Karpas-422 (cell line): ENCODE data around the gene PSIP1. TPM values are rescaled to one million over a fixed set of nuclear protein-coding genes. Genes with fewer than 3 reads are reported as not detected.

Experiments used
- DNase-seq: peaks from one replicate; pipeline ENCODE4 v3.0.0-alpha.2; 2015
- H2AFZ ChIP-seq: fragments of 200-600 bp; sonication (generic); 2 replicates; pipeline ENCODE4 v1.6.1; 2014; ENCODE audit warnings: antibody characterized with exemption, low read length, mixed read lengths
- H3K27ac ChIP-seq: fragments of 200-600 bp; sonication (generic); 2 replicates; pipeline ENCODE4 v1.5.1; 2014; ENCODE audit warnings: mild to moderate bottlenecking, low read length, moderate library complexity
- H3K27me3 ChIP-seq: fragments of 200-600 bp; sonication (generic); 2 replicates; pipeline ENCODE4 v1.6.1; 2014; ENCODE audit warnings: low read length, mixed read lengths
- H3K36me3 ChIP-seq: fragments of 200-600 bp; sonication (generic); 2 replicates; pipeline ENCODE4 v1.6.1; 2014; ENCODE audit warnings: low read length, mixed read lengths; ENCODE audit not compliant: insufficient read depth
- H3K4me1 ChIP-seq: fragments of 200-600 bp; sonication (generic); 2 replicates; pipeline ENCODE4 v1.6.1; 2014; ENCODE audit warnings: mild to moderate bottlenecking, low read length, mixed read lengths
- H3K4me2 ChIP-seq: fragments of 200-600 bp; sonication (generic); 2 replicates; pipeline ENCODE4 v1.6.1; 2014; ENCODE audit warnings: low read length, low read depth, mild to moderate bottlenecking; ENCODE audit not compliant: poor library complexity, severe bottlenecking
- H3K4me3 ChIP-seq: fragments of 200-600 bp; sonication (generic); 2 replicates; pipeline ENCODE4 v1.5.1; 2014; ENCODE audit warnings: mild to moderate bottlenecking, antibody characterized with exemption, low read length, mixed read lengths
- H3K79me2 ChIP-seq: fragments of 200-600 bp; sonication (generic); 2 replicates; pipeline ENCODE4 v1.6.1; 2014; ENCODE audit warnings: mild to moderate bottlenecking, low read length, mixed read lengths
- H3K9ac ChIP-seq: fragments of 200-600 bp; sonication (generic); 2 replicates; pipeline ENCODE4 v1.6.0; 2014; ENCODE audit warnings: low read length
- H3K9me2 ChIP-seq: fragments of 200-600 bp; sonication (generic), shearing (Covaris generic); replicated peaks from 2 replicates; pipeline ENCODE4 v1.6.0; 2014; ENCODE audit warnings: mild to moderate bottlenecking, low read length, moderate library complexity; ENCODE audit not compliant: insufficient read depth
- H3K9me3 ChIP-seq: fragments of 300-700, 200-600 bp; sonication (generic); 2 replicates; pipeline ENCODE4 v1.6.1; 2014; ENCODE audit warnings: low read length, mixed read lengths
- H4K20me1 ChIP-seq: fragments of 200-600 bp; sonication (generic); 2 replicates; pipeline ENCODE4 v1.6.1; 2014; ENCODE audit warnings: mild to moderate bottlenecking, antibody characterized with exemption, low read length, low read depth; ENCODE audit not compliant: insufficient read depth
- total RNA-seq: library from RNA; depleted of rRNA; stranded (reverse); fragments of >200 nt; shearing (Covaris generic); gene quantifications from 2 replicates; pipeline ENCODE4 v1.2.3, GENCODE V29; 2014; ENCODE audit warnings: low replicate concordance

Gene PSIP1
- total RNA-seq, 1 experiment from 2014 or later = 118 TPM

DNA sequence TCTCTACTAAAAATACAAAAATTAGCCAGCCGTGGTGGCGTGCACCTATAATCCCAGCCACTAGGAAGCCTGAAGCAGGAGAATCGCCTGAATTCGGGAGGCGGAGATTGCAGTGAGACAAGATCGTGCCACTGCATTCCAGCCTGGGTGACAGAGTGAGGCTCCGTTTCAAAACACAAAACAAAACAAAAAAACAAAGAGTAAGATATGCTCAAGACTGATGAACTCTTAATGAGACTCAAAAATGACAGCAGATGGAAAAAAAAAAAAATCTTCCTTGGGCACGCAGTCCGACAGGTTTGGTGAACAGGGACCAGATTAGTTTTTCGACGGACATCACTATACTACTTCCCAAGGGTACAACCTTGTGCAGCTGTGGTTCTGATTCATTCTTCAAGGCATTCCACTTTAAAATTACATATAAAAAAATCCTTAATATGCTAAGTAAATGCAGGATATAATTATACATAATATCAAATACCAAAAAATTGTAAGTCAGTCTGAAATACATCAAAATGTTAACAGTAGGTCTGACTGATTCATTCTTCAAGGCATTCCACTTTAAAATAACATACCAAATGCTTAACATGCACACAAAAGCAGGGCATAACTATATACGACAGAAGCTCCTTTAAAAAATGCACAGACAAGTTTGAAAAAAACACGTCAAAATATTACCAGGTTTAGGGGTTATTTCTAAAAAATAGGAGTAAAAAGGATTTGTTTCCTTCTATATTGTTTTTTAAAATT, 12.3 kb downstream of the PSIP1 start:
- H3K36me3 ChIP-seq = peaks cover 74% of the 10 kb centered on the region

GRCh38 chr9:15492485-15493150, 18.2 kb downstream of the PSIP1 start:
- Histone ChIP-seq H3K27me3 (no peaks in the 10 kb centered on the region), H3K9me3 (no peaks in the 10 kb centered on the region; the same call in 1 of the 2 replicates), H3K4me2 (no peak overlapping the region), H3K9ac (no peak overlapping the region), H4K20me1 (no peaks in the 10 kb centered on the region), H2AFZ (no peak overlapping the region), H3K9me2 (no peaks in the 10 kb centered on the region), H3K4me3 (no peak overlapping the region), H3K4me1 (peaks cover 11% of the 10 kb centered on the region), H3K79me2 (peaks cover 87% of the 10 kb centered on the region), H3K27ac (no peak overlapping the region), H3K36me3 (peaks cover 55% of the 10 kb centered on the region)
- DNase-seq = no peak

More for the DNA sequence above, 12.3 kb downstream of the PSIP1 start:
- H3K4me1 ChIP-seq = no peaks in the 10 kb centered on the region
- H3K9ac ChIP-seq = no peak overlapping the region
- H3K79me2 ChIP-seq = peaks cover 96% of the 10 kb centered on the region
- H3K4me3 ChIP-seq = no peak overlapping the region
- DNase-seq = no peak
- H3K27me3 ChIP-seq = no peaks in the 10 kb centered on the region
- H2AFZ ChIP-seq = no peak overlapping the region
- H3K9me3 ChIP-seq = no peaks in the 10 kb centered on the region; the same call in 1 of the 2 replicates
- no peaks in the 10 kb centered on the region for H3K9me2 ChIP-seq
- H3K4me2 ChIP-seq = no peak overlapping the region
- no peaks in the 10 kb centered on the region for H4K20me1 ChIP-seq
- H3K27ac ChIP-seq = no peak overlapping the region

DNA sequence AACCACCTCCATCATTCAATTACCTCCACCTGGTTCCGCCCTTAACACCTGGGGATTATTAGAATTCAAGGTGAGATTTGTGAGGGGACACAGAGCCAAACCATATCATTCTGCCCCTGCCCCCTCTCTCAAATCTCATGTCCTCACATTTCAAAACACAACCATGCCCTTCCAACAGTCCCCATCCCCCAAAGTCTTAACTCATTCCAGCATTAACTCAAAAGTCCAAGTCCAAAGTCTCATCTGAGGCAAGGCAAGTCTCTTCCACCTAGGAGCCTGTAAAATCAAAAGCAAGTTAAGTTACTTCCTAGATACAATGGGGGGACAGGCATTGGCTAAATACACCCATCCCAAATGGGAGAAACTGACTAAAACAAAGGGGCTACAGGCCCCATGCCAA, 18.8 kb downstream of the PSIP1 start:
- no peak for DNase-seq
- Histone ChIP-seq H3K4me1 (peaks cover 11% of the 10 kb centered on the region), H3K9me3 (no peaks in the 10 kb centered on the region; the same call in 1 of the 2 replicates), H3K79me2 (peaks cover 81% of the 10 kb centered on the region), H3K36me3 (peaks cover 50% of the 10 kb centered on the region), H3K4me3 (no peak overlapping the region), H3K9ac (no peak overlapping the region), H2AFZ (no peak overlapping the region), H3K27ac (no peak overlapping the region), H3K9me2 (no peaks in the 10 kb centered on the region), H3K4me2 (no peak overlapping the region), H3K27me3 (no peaks in the 10 kb centered on the region), H4K20me1 (no peaks in the 10 kb centered on the region)

- Histone ChIP-seq H3K9me3 (no peaks in the 10 kb centered on the region), H3K79me2 (peaks cover 62% of the 10 kb centered on the region), H3K4me3 (no peak overlapping the region), H3K9me2 (no peaks in the 10 kb centered on the region), H3K27me3 (no peaks in the 10 kb centered on the region), H3K36me3 (peaks cover 33% of the 10 kb centered on the region), H3K27ac (no peak overlapping the region), H3K4me1 (peaks cover 18% of the 10 kb centered on the region), H3K9ac (no peak overlapping the region), H4K20me1 (no peaks in the 10 kb centered on the region), H3K4me2 (no peak overlapping the region), H2AFZ (no peak overlapping the region)
- peak; percentile 70 for DNase-seq
Measured at GRCh38 chr9:15485836-15486666, 24.7 kb downstream of the PSIP1 start.

DNA sequence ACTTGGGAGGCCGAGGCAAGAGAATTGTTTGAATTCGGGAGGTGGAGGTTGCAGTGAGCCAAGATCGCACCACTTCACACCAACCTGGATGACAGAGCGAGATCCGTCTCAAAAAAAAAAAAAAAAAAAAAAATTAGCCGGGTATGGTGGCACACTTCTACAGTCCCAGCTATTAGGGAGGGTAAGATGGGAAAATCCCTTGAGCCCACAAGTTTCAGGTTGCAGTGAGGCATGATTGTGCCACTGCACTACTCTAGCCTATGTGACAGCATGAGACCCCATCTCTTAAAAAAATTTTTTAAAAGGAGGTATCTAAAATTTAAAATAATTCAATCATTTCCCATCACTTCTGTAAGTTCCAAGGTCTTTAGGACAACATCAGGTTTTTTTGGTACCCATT, 26.0 kb downstream of the PSIP1 start:
- H3K79me2 ChIP-seq = peaks cover 63% of the 10 kb centered on the region
- H2AFZ ChIP-seq = no peak overlapping the region
- DNase-seq = no peak
- H3K4me3 ChIP-seq = no peak overlapping the region
- H3K9me3 ChIP-seq = no peaks in the 10 kb centered on the region
- H3K9me2 ChIP-seq = no peaks in the 10 kb centered on the region
- no peak overlapping the region for H3K4me2 ChIP-seq
- no peaks in the 10 kb centered on the region for H4K20me1 ChIP-seq
- H3K27ac ChIP-seq = no peak overlapping the region
- peaks cover 40% of the 10 kb centered on the region for H3K36me3 ChIP-seq
- no peak overlapping the region for H3K9ac ChIP-seq
- H3K4me1 ChIP-seq = peaks cover 18% of the 10 kb centered on the region
- H3K27me3 ChIP-seq = no peaks in the 10 kb centered on the region

DNA sequence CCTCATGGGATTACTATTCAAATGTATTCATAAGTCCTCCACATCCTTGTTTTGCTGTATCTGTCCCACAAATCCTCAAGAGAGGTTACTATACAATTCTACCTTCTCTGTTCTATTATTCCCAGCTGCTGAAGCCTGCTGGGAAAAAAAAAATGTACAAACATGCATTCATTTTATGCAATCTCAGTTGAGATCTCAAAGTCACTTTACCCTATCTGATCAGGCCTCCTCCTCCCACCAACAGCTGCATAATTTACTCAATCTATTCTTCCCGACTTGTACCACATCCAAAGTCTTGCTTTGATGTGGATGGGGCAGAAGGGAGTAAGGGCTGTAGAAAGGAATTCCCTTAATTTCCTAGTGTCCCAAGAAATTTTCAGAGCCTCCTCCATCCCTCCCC, 28.6 kb downstream of the PSIP1 start:
- H3K9me3 ChIP-seq = no peaks in the 10 kb centered on the region
- no peak overlapping the region for H2AFZ ChIP-seq
- H3K4me2 ChIP-seq = peak overlapping the region; percentile 32
- peak overlapping the region; percentile 48 for H3K27ac ChIP-seq
- H3K36me3 ChIP-seq = peaks cover 48% of the 10 kb centered on the region
- H3K4me1 ChIP-seq = peaks cover 18% of the 10 kb centered on the region
- peak overlapping the region; percentile 34; the same call in 1 of the 2 replicates for H3K9ac ChIP-seq
- H4K20me1 ChIP-seq = no peaks in the 10 kb centered on the region
- H3K4me3 ChIP-seq = no peak overlapping the region
- H3K27me3 ChIP-seq = no peaks in the 10 kb centered on the region
- H3K9me2 ChIP-seq = no peaks in the 10 kb centered on the region
- H3K79me2 ChIP-seq = peaks cover 70% of the 10 kb centered on the region
- DNase-seq = no peak

- Histone ChIP-seq H4K20me1 (no peaks in the 10 kb centered on the region), H3K9me3 (no peaks in the 10 kb centered on the region), H3K36me3 (peaks cover 53% of the 10 kb centered on the region), H3K4me1 (peaks cover 28% of the 10 kb centered on the region), H3K4me3 (no peak overlapping the region), H3K27ac (no peak overlapping the region), H3K79me2 (peaks cover 73% of the 10 kb centered on the region), H3K9me2 (no peaks in the 10 kb centered on the region), H3K4me2 (no peak overlapping the region), H3K9ac (no peak overlapping the region), H2AFZ (no peak overlapping the region), H3K27me3 (no peaks in the 10 kb centered on the region)
- DNase-seq = no peak
Measured at GRCh38 chr9:15480028-15480427, 30.7 kb downstream of the PSIP1 start.
